Lower leg skin (tissue), 4 donors: Measurements from ENCODE around the gene SF1. TPM values are rescaled to one million over a fixed set of nuclear protein-coding genes. Genes with fewer than 3 reads are reported as not detected.
A peak's percentile ranks its signal among the peaks of the same experiment; 100 is the strongest.
"Not testable (repeated sequence)": the region's sequence is repeated elsewhere in the genome, so short reads cannot be mapped to it uniquely, and the experiment has no call there.

Experiments used
- DNase-seq, 2 donors: peaks; one replicate each; pipeline ENCODE4 v3.0.0-alpha.2; 2019; ENCODE audit warnings: low spot score in 2 of 2
- H3K4me3 ChIP-seq: fragments of 200-600 bp; sonication (generic); 2 replicates; pipeline ENCODE4 v1.5.1; 2017; ENCODE audit warnings: mild to moderate bottlenecking, low read depth; ENCODE audit not compliant: poor library complexity, severe bottlenecking
- POLR2A ChIP-seq, 2 donors: fragments of 450-650 bp; IDR thresholded peaks; one replicate each; pipeline ENCODE4 v1.6.1; 2016 to 2017; ENCODE audit warnings: antibody characterized with exemption in 2 of 2, mild to moderate bottlenecking in 1 of 2, moderate library complexity in 1 of 2
- WGBS, 2 donors: methylation state at CpG; one replicate each; pipeline ENCODE4 v1.1.5; 2018; 5-methylcytosine and 5-hydroxymethylcytosine counted together
- intact Hi-C: fragments of 100-400 bp; cut with DNase I; formaldehyde crosslinking; loops from one replicate; pipeline ENCODE4 v1.15.0; 2023; ENCODE audit warnings: low total_unique reads
- total RNA-seq, 4 donors: library from RNA; depleted of rRNA; stranded (reverse); fragments of >200 nt; gene quantifications; one replicate each; pipeline ENCODE4 v1.1.0, GENCODE V29; 2016
- TF ChIP-seq, protein P1 (sequence below), 3 donors: fragments of 450-650 bp; IDR thresholded peaks; one replicate each; pipeline ENCODE4 v1.5.1; 2016; ENCODE audit warnings: antibody characterized with exemption in 3 of 3, mild to moderate bottlenecking in 3 of 3, moderate library complexity in 2 of 3

The SF1 gene
- total RNA-seq, 4 donors from 2014 or later: 130 to 327 (median 178) TPM

DNA sequence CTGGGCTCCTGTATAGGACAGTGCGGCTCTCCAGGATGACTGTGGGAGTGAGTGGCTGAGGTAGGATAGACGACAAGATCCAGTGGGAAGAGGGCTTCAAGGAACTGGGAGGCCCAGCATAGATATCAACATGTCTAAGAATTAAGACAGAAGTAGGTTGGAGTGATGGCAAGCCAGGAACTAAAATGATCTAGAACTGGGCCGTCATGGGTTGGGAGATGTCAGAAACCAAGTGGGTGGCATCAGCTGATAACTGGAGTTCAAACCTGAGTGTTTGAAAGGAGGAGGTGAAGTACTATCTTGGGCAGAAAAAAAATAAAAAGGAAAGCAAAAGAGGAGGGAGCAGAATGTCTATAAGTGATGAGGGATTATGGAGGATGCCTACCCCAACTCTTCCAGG lies 39.1 kb upstream of the SF1 start:
- 74 to 85% methylated on average over 3 of the region's 3 CpGs for WGBS, 2 donors
- intact Hi-C loops: no loop called here
- H3K4me3 ChIP-seq: no peak overlapping the region
- no peak for DNase-seq
- TF ChIP-seq, protein P1, sequence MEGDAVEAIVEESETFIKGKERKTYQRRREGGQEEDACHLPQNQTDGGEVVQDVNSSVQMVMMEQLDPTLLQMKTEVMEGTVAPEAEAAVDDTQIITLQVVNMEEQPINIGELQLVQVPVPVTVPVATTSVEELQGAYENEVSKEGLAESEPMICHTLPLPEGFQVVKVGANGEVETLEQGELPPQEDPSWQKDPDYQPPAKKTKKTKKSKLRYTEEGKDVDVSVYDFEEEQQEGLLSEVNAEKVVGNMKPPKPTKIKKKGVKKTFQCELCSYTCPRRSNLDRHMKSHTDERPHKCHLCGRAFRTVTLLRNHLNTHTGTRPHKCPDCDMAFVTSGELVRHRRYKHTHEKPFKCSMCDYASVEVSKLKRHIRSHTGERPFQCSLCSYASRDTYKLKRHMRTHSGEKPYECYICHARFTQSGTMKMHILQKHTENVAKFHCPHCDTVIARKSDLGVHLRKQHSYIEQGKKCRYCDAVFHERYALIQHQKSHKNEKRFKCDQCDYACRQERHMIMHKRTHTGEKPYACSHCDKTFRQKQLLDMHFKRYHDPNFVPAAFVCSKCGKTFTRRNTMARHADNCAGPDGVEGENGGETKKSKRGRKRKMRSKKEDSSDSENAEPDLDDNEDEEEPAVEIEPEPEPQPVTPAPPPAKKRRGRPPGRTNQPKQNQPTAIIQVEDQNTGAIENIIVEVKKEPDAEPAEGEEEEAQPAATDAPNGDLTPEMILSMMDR (IDR thresholded peaks at IDR 0.05): no peak

DNA sequence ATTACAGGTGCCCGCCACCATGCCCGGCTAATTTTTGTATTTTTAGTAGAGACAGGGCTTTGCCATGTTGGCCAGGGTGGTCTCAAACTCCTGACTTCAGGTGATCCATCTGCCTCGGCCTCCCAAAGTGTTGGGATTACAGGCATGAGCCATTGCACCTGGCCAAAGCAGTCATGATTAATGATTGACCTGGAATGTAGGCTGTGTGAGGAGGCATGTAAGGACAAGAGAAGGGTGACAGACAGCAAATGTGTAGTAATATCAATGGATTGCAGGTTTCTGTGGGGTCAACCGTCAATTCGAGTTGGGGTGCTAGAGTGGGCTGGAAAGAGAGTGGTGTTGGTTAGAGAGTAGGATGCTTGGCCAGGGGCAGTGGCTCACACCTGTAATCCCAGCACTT lies 37.1 kb upstream of the SF1 start:
- 80 to 81% methylated on average over 5 of the region's 5 CpGs for WGBS, 2 donors
- H3K4me3 ChIP-seq, DNase-seq, intact Hi-C loops: not testable (repeated sequence)

DNA sequence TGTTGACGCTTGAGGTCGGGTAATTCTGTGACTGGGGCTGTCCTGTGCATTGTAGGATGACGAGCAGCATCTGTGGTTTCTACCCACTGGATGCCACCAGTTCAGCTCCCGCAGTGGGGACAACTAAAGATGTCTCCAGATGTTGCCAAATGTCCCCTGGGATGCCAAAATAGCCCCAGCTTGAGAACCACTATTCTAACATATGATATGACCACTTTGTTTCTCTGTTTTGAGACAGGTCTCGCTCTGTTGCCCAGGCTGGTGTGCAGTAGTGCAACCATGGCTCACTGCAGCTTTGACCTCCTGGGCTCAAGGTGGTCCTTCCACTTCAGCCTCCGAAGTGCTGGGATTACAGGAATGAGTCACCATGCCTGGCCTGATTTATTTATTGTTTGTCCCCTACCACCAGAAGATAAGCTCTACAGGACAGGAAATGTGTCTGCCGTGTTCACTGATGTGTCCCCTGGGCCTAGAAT lies 36.4 kb upstream of the SF1 start:
- DNase-seq: no peak
- TF ChIP-seq POLR2A (IDR thresholded peaks at IDR 0.05): no peak
- TF ChIP-seq, protein P1 (IDR thresholded peaks at IDR 0.05): no peak
- 71 to 75% methylated on average over 7 of the region's 7 CpGs for WGBS, 2 donors
- intact Hi-C loops: no loop called here
- no peak overlapping the region for H3K4me3 ChIP-seq

DNA sequence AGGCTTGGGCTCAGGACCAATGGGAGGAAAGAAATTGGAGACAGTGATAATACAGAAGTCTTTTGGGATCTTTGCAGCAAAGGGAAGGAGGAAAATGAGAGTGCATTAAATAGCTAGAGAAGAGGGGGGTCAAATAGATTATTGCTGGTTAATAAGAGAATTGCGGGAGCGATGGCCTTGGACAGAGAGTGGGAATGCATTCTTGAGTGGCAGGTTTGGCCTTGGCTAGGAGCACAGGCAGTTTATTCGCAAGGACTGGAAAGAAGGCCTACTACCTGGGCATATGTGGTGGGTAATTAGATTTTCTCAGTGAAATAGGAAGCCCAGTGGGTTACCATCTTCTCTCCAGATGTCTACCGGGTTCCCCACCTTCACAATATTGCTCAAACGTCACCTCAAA lies 35.5 kb upstream of the SF1 start:
- DNase-seq: no peak
- H3K4me3 ChIP-seq: no peak overlapping the region
- WGBS, 2 donors: 83 to 89% methylated on average over 5 of the region's 5 CpGs
- intact Hi-C loops: no loop called here
- TF ChIP-seq, protein P1 (IDR thresholded peaks at IDR 0.05): no peak
- TF ChIP-seq POLR2A (IDR thresholded peaks at IDR 0.05): no peak

DNA sequence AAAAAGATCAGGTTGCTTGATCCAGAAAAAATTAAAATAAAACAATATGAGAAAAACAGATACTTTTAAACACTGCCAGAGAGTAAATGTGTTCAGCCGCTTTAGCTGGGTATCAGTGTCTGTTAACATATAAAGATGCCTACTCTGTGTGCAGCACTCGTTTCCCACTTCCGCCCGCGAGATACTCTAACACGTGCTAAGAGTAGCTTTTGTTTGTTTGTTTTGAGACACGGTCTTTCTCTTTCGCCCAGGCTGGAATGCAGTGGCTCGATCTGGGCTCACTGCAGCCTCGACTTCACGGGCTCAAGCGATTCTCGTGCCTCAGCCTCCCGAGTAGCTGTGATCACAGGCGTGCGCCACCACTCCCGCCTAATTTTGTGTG lies 32.5 kb upstream of the SF1 start:
- intact Hi-C loops: no loop called here
- no peak overlapping the region for H3K4me3 ChIP-seq
- TF ChIP-seq, protein P1 (IDR thresholded peaks at IDR 0.05): no peak
- no peak for TF ChIP-seq POLR2A (IDR thresholded peaks at IDR 0.05)
- 50 to 60% methylated on average over 17 of the region's 17 CpGs for WGBS, 2 donors
- DNase-seq: no peak

DNA sequence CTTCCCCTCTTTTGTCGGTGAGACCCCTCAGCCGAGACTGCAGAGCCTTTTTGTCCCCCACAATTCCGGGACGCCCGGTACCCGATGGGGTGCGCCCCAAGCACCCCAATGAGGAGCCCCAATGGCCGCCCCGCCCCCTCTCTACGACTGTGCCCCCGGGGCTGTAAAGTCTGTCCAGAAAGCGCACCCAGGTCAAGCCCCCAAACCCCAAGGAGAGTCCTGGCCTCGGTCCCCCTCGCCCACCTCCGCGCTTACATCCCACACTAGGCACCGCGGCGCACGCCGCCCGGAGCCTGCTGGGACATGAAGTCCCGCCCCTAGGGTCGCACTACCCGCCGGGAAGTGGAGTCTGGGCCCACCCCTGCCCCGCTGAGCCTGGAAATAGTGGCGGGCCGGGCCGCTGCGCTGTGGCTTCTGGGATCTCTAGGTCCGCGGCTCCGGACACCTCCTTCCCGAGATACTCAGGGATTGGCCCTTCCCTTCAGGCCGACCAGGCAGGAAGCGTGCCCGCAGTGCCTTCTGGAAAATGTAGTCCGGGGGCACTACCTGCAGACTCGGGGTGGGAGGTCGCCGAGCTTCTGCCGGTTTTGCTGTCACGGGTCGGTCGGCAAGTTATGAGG lies 32.0 kb upstream of the SF1 start, which contains the start of gene MEN1:
TSS of gene MEN1 (minus strand) at position 281 of the 620 bp plus-strand sequence. CDS start 442 bp downstream, outside the sequence.
- H3K4me3 ChIP-seq: peak within 1 kb of the TSS; percentile 60
- 0% methylated on average over 25 to 42 of the region's 46 CpGs for WGBS, 2 donors
- intact Hi-C loops: no loop called here
- TF ChIP-seq, protein P1 (IDR thresholded peaks at IDR 0.05): no peak
- peak in 1 of 2 donors; percentile 6 for TF ChIP-seq POLR2A (IDR thresholded peaks at IDR 0.05)
- DNase-seq: peak; percentile 95 to 99
